SIG-M5 (cell line): ENCODE measurements around the gene SLC39A10.

Experiments used
- DNase-seq: peaks from one replicate; lab custom pipeline; 2025; lab: John Stamatoyannopoulos, UW

SLC39A10 gene, protein sequence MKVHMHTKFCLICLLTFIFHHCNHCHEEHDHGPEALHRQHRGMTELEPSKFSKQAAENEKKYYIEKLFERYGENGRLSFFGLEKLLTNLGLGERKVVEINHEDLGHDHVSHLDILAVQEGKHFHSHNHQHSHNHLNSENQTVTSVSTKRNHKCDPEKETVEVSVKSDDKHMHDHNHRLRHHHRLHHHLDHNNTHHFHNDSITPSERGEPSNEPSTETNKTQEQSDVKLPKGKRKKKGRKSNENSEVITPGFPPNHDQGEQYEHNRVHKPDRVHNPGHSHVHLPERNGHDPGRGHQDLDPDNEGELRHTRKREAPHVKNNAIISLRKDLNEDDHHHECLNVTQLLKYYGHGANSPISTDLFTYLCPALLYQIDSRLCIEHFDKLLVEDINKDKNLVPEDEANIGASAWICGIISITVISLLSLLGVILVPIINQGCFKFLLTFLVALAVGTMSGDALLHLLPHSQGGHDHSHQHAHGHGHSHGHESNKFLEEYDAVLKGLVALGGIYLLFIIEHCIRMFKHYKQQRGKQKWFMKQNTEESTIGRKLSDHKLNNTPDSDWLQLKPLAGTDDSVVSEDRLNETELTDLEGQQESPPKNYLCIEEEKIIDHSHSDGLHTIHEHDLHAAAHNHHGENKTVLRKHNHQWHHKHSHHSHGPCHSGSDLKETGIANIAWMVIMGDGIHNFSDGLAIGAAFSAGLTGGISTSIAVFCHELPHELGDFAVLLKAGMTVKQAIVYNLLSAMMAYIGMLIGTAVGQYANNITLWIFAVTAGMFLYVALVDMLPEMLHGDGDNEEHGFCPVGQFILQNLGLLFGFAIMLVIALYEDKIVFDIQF

DNA sequence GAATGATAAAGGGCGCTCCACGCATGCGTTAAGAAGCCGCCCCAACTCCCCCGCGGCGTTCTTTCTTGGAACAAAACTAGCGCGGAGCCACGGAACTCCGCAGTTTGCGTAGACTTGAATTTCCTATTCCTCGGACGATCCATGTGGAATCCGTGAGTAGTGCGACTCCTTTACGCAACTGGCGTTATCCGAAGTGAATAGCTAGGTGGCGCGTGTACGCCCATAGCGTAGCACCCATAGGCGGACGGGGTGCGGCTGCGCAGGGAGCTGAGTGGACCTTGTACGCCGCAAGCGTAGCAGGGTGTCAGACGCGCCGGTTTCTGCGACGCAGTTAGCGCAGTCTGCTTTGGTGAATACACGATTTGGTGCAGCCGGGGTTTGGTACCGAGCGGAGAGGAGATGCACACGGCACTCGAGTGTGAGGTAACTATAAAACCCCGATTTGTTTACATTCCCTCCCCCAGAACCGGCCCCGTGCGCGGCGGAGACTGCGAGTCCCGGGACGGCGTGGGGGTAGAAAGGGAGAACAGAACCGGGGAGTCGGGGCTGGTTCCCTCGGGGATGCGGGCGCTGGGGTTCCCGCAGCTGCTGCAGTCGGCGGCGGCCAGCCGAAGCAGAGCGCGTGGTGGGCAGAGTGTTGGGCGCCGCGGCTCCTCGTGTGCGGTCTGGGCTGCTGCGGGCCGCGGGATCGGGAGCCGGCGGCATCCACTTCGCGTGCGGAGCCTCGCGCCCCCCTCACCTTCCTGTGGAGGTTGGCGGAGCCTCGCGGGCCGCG lies at the start of gene SLC39A10:
TSS of gene SLC39A10 (plus strand) at position 368 of the 775 bp plus-strand sequence. CDS start 22,817 bp downstream, outside the sequence.
- DNase-seq: peak; percentile 90

DNA sequence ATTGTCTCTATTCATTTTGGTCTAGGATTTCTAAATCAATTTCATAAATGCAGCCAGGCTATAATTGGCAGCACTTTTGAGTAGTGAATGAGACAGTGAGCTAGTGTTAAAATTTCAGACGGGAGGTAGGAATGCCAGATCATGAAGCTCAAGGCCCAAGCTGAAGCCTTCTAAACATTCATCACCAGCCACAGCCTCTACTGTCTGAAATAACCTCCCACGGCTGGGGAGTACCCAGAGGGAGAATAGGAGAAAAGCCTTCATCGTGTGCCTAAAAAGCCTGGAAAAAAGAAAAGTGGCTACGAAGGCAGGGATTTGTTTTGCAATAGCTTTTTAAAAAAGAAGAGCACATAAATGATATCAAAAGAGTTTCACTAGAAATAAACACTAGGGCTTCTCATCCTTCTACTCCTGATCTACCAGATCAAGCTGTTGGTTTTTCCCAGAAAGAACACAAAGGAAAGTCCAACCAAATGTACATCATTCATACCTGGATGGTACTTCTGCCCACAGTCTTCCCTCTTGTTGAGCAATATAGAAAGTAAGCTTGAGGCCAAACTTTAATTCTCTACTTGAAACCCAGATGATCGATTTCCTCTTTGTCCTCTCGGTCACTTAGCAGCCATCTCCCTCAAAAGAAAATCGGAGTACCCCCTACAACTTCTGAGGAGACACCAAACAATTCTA lies 48.1 kb upstream of the SLC39A10 start:
- DNase-seq: no peak

DNA sequence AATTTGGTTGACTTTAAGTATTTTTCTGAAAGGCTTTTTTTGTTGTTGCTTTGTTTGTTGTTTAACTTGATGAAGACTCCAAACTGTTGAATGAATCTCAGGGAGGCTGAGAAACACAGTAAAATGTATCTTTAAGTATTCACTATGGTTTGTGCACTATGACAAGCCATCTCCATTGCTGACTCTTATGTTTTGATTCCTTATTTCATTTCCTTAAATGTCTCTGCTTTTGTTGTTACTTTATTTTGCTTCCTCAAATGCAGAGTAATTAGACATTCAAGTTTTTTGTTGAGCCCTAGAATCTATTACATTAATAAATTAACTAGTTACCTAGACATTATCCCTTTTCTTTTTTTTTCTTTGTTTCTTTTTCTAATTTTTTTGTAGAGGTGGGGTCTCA lies 46.3 kb upstream of the SLC39A10 start:
- DNase-seq: no peak

DNA sequence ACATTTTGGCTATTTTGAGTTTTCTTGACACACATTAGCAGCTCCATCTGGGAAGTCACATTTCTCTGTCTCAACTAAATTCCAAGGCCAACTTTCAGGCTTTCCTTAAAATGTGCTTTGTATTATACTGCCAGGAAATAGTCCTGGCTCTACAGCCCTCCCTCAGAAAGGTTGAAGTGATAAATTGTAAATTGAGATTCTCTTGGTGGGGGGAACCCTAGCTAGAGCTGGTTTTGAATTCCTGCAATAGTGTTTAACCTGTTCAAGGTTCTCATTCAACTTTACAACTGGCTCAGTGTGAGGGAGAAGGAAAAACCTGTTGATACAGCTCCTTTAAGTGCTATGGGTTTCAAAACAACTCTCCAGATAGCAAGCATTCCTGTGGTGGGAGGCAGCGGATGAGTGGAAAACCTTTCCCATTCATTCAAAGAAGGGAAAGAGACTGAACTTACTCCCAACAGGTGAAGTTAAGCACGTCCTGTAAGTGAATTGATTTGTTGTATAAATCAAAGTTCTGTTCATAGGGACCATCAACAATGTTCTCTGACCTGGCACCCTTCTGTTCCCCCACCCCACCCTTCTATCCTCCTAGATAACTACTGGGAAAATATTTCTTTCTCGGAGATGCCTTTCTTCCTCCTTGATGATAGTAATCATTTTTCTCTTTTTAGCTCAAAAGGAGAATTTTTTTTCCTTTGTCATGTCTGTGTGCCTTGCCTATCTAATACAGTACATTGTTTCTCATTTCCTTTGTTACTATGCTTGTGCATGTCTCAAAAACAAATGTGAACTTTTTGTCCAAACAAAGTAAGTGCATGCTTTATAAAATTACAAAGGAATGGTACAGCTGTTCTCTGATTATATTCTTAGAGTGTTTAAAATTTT lies 44.2 kb upstream of the SLC39A10 start:
- DNase-seq: no peak

DNA sequence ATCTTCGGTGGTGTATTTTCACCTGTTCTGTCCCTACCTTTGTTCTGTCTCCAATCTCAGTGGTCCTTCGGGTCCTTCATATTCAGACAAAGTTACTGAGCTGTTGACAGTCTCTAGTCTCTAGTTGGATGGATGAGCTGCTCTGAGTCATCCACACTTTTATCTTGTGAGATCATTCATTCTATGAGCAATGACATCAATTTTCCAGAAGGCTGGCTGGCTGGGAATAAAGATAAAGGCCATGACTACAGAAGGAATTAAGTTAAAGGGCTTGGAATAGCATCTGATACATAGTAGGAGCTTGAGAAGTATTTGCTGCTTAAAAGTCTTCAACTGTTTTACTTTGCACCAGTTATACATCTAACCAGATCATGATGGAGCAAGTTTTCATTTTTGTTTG lies 43.1 kb upstream of the SLC39A10 start:
- no peak for DNase-seq

DNA sequence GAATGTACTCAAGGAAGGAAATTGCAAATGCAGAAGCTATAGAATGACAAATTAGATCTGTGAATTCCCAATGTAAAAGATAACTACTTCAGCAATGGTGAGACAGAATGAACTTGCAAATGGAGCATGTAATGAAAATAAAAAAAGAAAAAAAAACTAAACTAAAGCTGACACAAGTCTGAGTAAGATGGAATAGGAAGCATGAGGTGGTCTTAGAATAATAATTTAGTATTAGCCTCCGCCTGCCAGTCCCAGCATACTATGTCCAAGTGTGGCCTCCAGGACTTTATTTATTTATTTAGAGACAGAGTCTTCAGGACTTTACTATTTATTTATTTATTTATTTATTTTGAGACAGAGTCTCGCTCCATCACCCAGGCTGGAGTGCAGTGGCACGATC lies 37.4 kb upstream of the SLC39A10 start:
- DNase-seq: no peak

DNA sequence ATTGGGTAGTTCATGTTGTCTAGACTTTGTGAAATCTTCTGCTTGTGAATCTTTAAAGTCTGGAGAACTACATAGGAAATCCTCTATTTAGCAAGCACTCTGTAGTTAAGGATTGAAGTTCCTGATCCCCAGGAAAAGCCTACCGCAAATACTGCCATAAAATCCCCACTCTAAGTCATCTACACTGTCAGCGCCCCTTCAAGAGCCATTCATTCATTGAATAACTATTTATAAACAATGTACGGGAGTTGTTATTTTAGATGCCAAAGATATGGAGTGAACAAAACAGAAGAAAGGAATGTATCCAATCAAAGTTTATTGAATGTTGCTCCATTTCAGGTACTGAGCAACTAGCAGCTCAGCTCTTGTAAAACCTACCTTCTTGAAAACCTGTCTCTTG lies 36.5 kb upstream of the SLC39A10 start:
- DNase-seq: no peak

- no peak for DNase-seq
Observed at GRCh38 chr2:195622966-195623365, 34.1 kb upstream of the SLC39A10 start.

DNA sequence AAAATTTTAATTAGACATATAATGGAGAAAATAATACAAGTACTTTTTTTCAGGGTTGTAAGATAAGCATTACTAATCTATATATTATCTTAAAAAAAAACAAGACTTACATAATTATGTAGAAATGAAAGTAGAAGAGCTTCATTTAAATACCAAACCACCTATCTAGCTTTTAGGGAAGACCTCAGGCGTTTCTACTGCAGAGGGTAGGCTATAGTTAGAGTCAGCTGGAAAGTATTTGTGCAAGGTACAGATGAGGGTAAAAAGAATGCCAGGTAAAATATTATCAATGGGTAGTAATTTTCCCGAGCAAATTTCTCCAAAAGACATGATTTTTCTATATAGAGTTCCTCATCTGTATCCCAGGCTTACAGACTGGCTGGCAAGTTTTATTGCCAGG lies 30.5 kb upstream of the SLC39A10 start:
- DNase-seq: no peak

- DNase-seq: no peak
Observed at GRCh38 chr2:195628666-195629065, 28.4 kb upstream of the SLC39A10 start.

DNA sequence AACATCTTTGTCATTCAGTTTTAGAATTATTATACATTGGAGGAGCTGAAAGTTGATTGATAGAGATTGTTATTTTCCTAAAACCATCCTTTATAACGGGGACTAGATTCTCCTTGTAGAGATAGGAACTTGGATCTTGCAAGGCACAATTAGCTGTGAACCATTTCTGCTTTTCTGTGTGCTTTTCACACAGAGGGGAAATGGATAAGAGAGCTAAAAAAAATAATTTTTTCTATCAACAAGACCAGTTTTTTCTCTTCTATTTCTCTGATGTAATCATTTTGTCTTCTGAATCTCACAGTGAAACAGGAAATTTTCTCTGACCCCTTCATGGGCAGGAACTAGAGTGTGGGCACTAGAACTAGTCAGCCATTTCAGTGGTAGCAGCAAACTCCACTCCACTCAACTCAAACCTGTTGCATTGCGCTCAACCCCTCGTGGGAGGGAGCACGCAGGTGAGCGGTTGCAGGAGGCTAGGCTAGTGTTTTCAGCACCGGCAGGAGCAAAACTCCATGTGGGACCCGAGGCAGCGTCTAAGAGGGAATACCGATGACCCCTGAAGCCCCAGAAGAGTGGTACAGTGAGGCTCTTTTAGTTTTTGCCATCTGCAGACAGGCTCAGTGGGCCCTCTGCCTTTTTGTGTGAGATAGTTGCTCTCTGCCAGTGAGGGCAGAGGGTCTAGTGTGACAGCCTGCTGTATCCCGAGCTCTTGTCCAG lies 24.0 kb upstream of the SLC39A10 start:
- no peak for DNase-seq

DNA sequence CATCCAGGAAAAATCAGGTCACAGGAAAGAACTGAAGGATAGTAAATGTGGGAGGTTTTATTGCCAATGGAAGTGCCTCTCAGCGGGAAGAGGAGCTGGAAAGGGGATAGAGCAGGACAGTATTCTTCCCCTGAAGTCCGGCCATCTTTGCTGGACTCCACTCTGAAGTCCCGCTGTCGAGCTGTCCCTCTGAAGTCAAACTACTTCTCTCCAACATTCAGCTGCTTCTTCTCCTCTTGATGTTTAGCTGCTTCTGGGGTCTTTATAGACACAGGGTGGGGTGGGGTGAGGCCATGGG lies 23.5 kb upstream of the SLC39A10 start:
- DNase-seq: no peak

DNA sequence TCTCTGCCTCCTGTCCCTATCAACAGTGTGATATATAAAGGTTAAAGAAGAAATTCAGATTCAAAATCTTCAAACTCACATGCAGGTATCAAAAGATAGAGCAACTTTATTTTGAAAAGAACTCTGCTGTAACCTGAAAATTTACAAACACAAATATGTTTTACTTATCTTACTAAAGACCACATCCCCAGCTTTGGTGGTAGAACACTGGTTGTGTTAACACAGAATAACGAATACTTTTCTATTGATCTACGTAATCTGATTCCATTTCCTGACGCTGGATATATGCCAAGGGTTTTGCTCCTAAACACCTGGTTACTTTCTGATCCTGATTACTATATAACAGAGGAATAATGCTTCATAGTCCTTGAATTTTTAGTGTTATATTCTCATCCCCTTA lies 23.1 kb upstream of the SLC39A10 start:
- no peak for DNase-seq

- no peak for DNase-seq
Observed at GRCh38 chr2:195636890-195637289, 20.1 kb upstream of the SLC39A10 start.

GRCh38 chr2:195638750-195639149 lies 18.3 kb upstream of the SLC39A10 start:
- no peak for DNase-seq

GRCh38 chr2:195639238-195639858 lies 17.7 kb upstream of the SLC39A10 start:
- no peak for DNase-seq

- DNase-seq: no peak
Observed at GRCh38 chr2:195639959-195640358, 17.1 kb upstream of the SLC39A10 start.

DNA sequence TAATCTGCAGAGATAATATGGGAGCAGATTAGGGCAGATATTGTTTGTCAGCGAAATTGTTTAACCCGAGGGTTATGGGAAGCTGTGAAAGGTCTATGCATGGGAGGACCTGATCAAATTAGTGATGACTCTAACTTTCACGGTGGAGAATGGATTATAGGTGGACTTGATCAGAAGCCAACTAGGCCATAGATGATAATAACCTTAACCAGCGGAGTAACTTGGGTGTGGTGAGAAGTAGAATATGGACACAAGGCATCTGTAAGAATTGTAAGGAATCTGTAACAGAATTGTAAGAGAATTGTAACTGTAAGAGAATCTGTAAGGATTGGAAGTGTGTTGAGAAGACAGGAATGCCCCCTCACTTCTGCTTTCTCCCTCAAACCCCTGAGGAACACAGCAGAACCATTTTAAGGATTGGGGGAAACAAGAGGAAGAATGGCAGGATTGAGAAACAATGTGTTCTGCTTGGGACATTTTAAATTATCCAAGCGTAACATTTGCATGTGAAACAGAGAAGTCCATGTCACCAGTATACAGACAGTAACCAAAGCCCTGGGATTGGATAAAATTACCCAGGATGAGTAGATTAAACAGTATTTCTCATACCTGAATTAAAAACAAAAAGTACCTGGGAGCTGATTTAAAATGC lies 14.9 kb upstream of the SLC39A10 start:
- no peak for DNase-seq

- no peak for DNase-seq
Observed at GRCh38 chr2:195642679-195643068, 14.4 kb upstream of the SLC39A10 start.
